GM18858 (cell line): ENCODE measurements around the gene TRABD2B.

Experiments
- ATAC-seq: cut with Tn5 transposase; IDR thresholded peaks from one replicate; pipeline ENCODE4 v1.9.1; 2021; ENCODE audit not compliant: unreplicated experiment

Gene TRABD2B

GRCh38 chr1:47810964-47811682 is 186.1 kb downstream of the TRABD2B start:
- ATAC-seq, result no peak

GRCh38 chr1:47809301-47810084 is 187.7 kb downstream of the TRABD2B start:
- no peak for ATAC-seq

- ATAC-seq, result no peak
Measured at GRCh38 chr1:47808612-47809011, 188.6 kb downstream of the TRABD2B start.

- ATAC-seq, result no peak
Measured at GRCh38 chr1:47805921-47806361, 191.2 kb downstream of the TRABD2B start.

GRCh38 chr1:47805018-47805417 is 192.2 kb downstream of the TRABD2B start:
- ATAC-seq, result no peak

- ATAC-seq, result no peak
Measured at GRCh38 chr1:47803815-47804501, 193.2 kb downstream of the TRABD2B start.

GRCh38 chr1:47797575-47797974 is 199.6 kb downstream of the TRABD2B start:
- ATAC-seq, result no peak

GRCh38 chr1:47796626-47797025 is 200.6 kb downstream of the TRABD2B start:
- no peak for ATAC-seq

GRCh38 chr1:47795102-47795501 is 202.1 kb downstream of the TRABD2B start:
- no peak for ATAC-seq

- ATAC-seq, result no peak
Measured at GRCh38 chr1:47794530-47794929, 202.7 kb downstream of the TRABD2B start.

- no peak for ATAC-seq
Measured at GRCh38 chr1:47794081-47794480, 203.1 kb downstream of the TRABD2B start.

- no peak for ATAC-seq
Measured at GRCh38 chr1:47793563-47793962, 203.6 kb downstream of the TRABD2B start.

- ATAC-seq, result no peak
Measured at GRCh38 chr1:47792779-47793178, 204.4 kb downstream of the TRABD2B start.

GRCh38 chr1:47791879-47792608 is 205.1 kb downstream of the TRABD2B start:
- ATAC-seq, result no peak

- ATAC-seq, result no peak
Measured at GRCh38 chr1:47788761-47789160, 208.4 kb downstream of the TRABD2B start.

GRCh38 chr1:47787560-47787959 is 209.6 kb downstream of the TRABD2B start:
- no peak for ATAC-seq

GRCh38 chr1:47786316-47786715 is 210.9 kb downstream of the TRABD2B start:
- no peak for ATAC-seq

- ATAC-seq, result no peak
Measured at GRCh38 chr1:47785561-47786271, 211.5 kb downstream of the TRABD2B start.

- no peak for ATAC-seq
Measured at GRCh38 chr1:47785118-47785517, 212.1 kb downstream of the TRABD2B start.

GRCh38 chr1:47784497-47784822 is 212.7 kb downstream of the TRABD2B start:
- ATAC-seq, result no peak
